Thymus (tissue), 11 donors: ENCODE results near the gene MAPKAPK5. TPM values are rescaled to one million over a fixed set of nuclear protein-coding genes. Genes with fewer than 3 reads are reported as not detected.

Experiments used
- DNase-seq, 9 donors: peaks; one replicate each; pipeline ENCODE4 v3.0.0-alpha.2; 2013; ENCODE audit warnings: low spot score in 9 of 9, low read depth in 6 of 9, missing footprints in 1 of 9
- H3K27ac ChIP-seq, 2 donors: one replicate each; pipeline ENCODE4 v1.5.1; 2013; ENCODE audit warnings: control low read depth in 1 of 2, low read depth in 1 of 2, low read length in 1 of 2, mild to moderate bottlenecking in 1 of 2, moderate library complexity in 1 of 2
- H3K27me3 ChIP-seq, 2 donors: one replicate each; pipeline ENCODE4 v1.5.1; 2013; ENCODE audit warnings: low read length in 1 of 2; ENCODE audit not compliant: control insufficient read depth in 2 of 2, insufficient read depth in 1 of 2
- H3K36me3 ChIP-seq, 2 donors: one replicate each; pipeline ENCODE4 v1.5.1; 2013; ENCODE audit warnings: low read length in 1 of 2, mild to moderate bottlenecking in 1 of 2, moderate library complexity in 1 of 2; ENCODE audit not compliant: control insufficient read depth in 2 of 2, insufficient read depth in 2 of 2
- H3K4me1 ChIP-seq, 2 donors: one replicate each; pipeline ENCODE4 v1.5.1; 2013; ENCODE audit warnings: low read length in 2 of 2; ENCODE audit not compliant: control insufficient read depth in 2 of 2, insufficient read depth in 2 of 2
- H3K4me3 ChIP-seq, 2 donors: one replicate each; pipeline ENCODE4 v1.5.1; 2013; ENCODE audit warnings: low read length in 2 of 2, control low read depth in 1 of 2, mild to moderate bottlenecking in 1 of 2
- H3K9me3 ChIP-seq, 2 donors: one replicate each; pipeline ENCODE4 v1.5.1; 2013; ENCODE audit warnings: low read length in 1 of 2, mild to moderate bottlenecking in 1 of 2; ENCODE audit not compliant: control insufficient read depth in 2 of 2, insufficient read depth in 1 of 2
- whole genome bisulfite sequencing: extraction: QIAGEN DNeasy Blood & Tissue Kit; methylation state at CpG from one replicate; pipeline ENCODE4 v1.1.7; 2013; 5-methylcytosine and 5-hydroxymethylcytosine counted together
- polyA plus RNA-seq: library from polyadenylated mRNA; stranded (reverse); fragments of 200-250 nt; gene quantifications from one replicate; pipeline ENCODE4 v1.2.3, GENCODE V29; 2013
- total RNA-seq: library from RNA; stranded (reverse); fragments of 120-200 nt; gene quantifications from one replicate; pipeline ENCODE4 v1.2.4, GENCODE V29; 2013
- donor health status: healthy.

The MAPKAPK5 gene
- total and polyA plus RNA-seq, 2 donors = 18.3 to 38.2 TPM

DNA sequence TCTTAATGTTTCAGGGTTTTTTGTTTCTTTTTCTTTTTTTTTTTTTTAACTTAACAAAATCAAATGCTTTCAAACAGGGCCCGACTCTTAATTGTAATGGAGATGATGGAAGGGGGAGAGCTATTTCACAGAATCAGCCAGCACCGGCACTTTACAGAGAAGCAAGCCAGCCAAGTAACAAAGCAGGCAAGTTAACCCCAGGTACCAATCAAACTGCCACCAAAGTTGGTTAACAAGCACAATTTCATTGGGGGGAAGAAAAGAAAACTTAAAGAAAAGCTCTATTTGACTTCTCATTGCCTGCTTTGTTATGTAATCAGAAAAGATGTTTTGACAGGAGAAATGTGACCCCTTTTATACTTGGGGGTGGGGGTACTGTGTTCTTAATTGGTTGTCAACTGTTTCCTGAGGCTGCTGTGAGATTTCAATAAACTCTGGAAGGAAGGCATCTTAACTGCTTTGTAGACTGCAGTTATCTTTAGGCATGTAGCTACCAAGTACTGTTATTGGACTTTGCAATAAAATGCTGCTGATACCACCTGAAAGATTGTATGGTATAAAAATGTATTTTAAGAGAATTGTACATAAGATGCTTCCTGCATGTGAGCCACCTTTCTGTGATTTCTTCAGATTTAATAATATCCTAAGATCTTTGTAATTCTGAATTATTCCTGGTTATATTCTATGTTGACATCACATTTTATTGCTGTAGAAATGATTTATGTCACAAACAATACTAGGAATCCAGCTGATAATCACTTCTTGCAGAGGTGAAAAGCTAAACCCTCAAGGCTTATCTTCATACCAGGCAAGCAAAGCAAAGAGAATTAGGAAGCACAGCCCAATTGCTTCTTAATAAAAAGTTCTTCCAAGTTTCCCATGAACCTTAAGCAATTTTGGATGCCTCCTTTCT is 26.9 kb downstream of the MAPKAPK5 start:
- H3K27me3 ChIP-seq = no peaks in the 10 kb centered on the region
- no peaks in the 10 kb centered on the region for H3K4me1 ChIP-seq
- no peak for DNase-seq
- H3K9me3 ChIP-seq = no peaks in the 10 kb centered on the region
- H3K4me3 ChIP-seq = no peak overlapping the region
- H3K36me3 ChIP-seq = peaks cover 52 to 72% of the 10 kb centered on the region in 2 donors
- WGBS = 95% methylated on average over 2 of the region's 2 CpGs
- no peak overlapping the region for H3K27ac ChIP-seq

DNA sequence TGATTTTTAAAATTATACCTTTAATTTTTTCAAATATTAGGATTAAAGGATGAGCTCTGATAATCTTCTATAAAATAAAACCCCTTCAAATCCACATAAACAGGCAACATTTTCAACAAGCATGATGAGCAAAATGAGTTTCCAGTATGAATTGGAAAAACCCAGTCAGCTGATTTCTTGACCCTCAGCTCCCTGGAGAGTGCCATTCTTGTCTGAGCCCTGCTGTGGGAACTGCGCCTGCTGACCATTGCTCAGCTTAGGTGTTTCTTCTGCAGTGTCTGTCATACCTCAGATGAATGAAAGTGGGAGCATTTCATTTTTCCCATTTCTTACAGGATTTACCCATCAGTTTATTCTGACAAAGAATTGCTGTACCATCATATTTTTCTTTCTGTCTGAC is 27.6 kb downstream of the MAPKAPK5 start:
- no peak for DNase-seq
- WGBS = 94% methylated on average over 1 of the region's 1 CpG
- Histone ChIP-seq H3K27me3 (no peaks in the 10 kb centered on the region), H3K4me3 (no peak overlapping the region), H3K9me3 (no peaks in the 10 kb centered on the region), H3K27ac (no peak overlapping the region), H3K36me3 (peaks cover 52 to 71% of the 10 kb centered on the region in 2 donors), H3K4me1 (no peaks in the 10 kb centered on the region)

DNA sequence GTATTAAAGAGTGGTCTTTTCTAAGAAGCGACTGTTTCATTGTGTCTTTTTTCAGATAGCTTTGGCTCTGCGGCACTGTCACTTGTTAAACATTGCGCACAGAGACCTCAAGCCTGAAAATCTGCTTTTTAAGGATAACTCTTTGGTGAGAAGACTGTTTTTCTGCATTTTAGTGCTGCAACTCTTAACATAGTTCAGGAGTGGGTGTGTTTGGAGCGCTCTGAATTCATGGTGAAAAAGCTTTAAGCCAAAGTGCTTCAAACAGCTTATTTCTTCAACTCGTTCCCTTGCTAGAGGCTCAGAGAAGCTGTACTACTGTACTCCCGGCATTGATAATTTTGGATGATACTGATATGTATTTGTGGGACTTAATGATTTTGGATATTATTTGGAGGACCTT is 28.2 kb downstream of the MAPKAPK5 start:
- DNase-seq = no peak
- Histone ChIP-seq H3K27ac (no peak overlapping the region), H3K4me3 (no peak overlapping the region), H3K4me1 (no peaks in the 10 kb centered on the region), H3K27me3 (no peaks in the 10 kb centered on the region), H3K36me3 (peaks cover 51 to 74% of the 10 kb centered on the region in 2 donors), H3K9me3 (no peaks in the 10 kb centered on the region)
- 98% methylated on average over 6 of the region's 6 CpGs for WGBS

DNA sequence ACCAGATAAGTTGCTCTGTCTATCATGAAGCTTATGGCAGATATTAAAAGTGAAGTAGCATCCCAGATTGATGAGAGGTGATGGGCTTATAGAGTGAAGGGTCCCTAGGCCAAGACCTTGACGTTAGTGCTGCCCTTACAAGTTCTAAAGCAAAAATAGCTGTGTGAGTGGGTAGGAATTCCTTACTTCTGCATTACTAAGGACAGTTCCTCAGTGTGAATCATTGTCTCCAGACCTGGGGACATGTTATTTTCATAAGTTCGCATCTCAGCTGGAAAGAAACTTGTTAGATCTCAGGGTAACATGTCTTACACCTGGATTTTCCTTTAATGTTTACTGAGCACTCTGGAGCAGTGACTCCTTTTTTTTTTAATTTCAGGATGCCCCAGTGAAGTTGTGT is 28.7 kb downstream of the MAPKAPK5 start:
- H3K36me3 ChIP-seq = peaks cover 51 to 77% of the 10 kb centered on the region in 2 donors
- 97% methylated on average over 2 of the region's 2 CpGs for WGBS

DNA sequence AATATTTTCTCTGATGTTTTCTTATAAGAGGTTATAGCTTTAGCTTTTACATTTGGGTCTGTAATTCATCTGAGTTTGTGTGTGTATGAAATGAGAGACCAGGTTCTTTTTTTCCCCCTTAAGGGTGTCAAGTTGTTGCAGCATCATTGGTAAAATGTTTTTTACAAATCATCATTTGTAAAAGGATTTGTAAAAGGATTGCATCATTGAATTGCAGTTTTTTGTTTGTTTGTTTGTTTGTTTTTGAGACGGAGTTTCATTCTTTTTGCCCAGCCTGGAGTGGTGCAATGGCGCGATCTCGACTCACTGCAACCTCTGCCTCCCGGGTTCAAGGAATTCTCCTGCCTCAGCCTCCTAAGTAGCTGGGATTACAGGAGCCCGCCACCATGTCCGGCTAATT is 31.1 kb downstream of the MAPKAPK5 start:
- over 99% methylated on average over 7 of the region's 7 CpGs for WGBS
- DNase-seq = no peak
- Histone ChIP-seq H3K36me3 (peaks cover 43 to 57% of the 10 kb centered on the region in 2 donors), H3K4me1 (no peaks in the 10 kb centered on the region), H3K27me3 (no peaks in the 10 kb centered on the region), H3K4me3 (no peak overlapping the region), H3K27ac (no peak overlapping the region), H3K9me3 (no peaks in the 10 kb centered on the region)

More for the DNA sequence above, 28.7 kb downstream of the MAPKAPK5 start:
- Histone ChIP-seq H3K27ac (no peak overlapping the region), H3K4me1 (no peaks in the 10 kb centered on the region), H3K9me3 (no peaks in the 10 kb centered on the region), H3K4me3 (no peak overlapping the region), H3K27me3 (no peaks in the 10 kb centered on the region)
- DNase-seq = no peak

DNA sequence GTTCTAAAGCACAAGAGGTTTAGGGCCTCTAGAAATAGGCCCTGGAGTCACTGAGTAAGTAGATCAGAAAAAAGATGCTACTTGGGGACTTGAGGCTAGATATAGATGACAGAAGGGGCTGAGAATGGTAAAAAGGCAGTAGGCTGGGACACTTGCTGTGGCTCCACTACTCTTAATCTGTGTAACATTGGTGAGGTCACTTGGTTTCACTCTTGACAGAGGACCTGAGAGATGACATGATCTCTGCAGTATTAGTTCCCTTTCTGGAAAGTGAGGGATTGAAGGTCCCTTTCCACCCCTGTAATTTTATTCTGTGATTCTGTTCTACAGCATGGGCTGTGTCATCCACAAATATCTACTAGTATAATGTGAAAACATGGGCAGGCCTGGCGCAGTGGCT is 39.7 kb downstream of the MAPKAPK5 start:
- Histone ChIP-seq H3K4me3 (no peak overlapping the region), H3K4me1 (no peaks in the 10 kb centered on the region), H3K27ac (no peak overlapping the region), H3K36me3 (peaks cover 50 to 67% of the 10 kb centered on the region in 2 donors), H3K9me3 (no peaks in the 10 kb centered on the region), H3K27me3 (no peaks in the 10 kb centered on the region)
- WGBS = 98% methylated on average over 1 of the region's 1 CpG
- DNase-seq = no peak

DNA sequence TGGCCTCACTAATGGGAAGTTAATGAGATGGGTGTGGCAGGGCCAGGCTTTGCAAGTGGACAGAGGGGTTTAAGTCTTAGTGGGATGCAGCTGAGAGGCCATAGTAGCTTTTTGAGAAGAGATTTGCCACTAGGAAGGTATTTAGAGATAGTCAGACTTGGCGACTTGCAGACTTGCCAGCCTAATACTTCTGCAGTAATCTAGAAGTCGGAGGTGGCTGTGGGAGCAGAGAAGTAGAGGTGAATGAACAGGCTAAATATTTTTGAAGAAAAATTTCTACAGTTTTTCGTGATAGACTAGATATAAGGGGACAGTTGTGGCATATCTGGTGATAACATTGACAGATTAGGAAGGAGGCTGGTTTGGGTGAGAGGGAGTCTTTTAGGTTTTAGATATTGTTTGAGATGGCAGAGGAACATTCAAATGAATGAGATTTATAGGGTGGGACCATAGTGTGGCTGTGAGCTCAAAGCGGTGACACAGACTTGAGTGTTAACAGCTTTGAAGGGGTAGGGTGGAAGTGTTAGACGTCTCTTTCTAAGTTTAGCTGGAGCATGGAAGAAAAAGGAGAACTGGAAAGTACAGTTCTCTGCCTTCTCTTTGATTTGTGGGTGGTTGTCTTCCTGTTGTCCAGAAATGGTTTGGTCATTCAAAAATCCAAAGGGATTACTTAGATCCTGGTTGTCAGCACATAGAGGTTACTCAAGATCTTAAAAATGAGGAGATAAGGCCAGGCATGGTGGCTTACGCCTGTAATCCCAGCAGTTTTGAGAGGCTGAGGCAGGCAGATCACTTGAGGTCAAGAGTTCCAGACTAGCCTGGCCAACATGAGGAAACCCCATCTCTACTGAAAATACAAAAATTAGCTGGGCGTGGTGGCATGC is 44.9 kb downstream of the MAPKAPK5 start:
- H3K27ac ChIP-seq = no peak overlapping the region
- H3K4me1 ChIP-seq = no peaks in the 10 kb centered on the region
- 98% methylated on average over 7 of the region's 7 CpGs for WGBS
- no peak overlapping the region for H3K4me3 ChIP-seq
- no peak for DNase-seq
- peaks cover 64 to 83% of the 10 kb centered on the region in 2 donors for H3K36me3 ChIP-seq
- no peaks in the 10 kb centered on the region for H3K27me3 ChIP-seq
- H3K9me3 ChIP-seq = no peaks in the 10 kb centered on the region

DNA sequence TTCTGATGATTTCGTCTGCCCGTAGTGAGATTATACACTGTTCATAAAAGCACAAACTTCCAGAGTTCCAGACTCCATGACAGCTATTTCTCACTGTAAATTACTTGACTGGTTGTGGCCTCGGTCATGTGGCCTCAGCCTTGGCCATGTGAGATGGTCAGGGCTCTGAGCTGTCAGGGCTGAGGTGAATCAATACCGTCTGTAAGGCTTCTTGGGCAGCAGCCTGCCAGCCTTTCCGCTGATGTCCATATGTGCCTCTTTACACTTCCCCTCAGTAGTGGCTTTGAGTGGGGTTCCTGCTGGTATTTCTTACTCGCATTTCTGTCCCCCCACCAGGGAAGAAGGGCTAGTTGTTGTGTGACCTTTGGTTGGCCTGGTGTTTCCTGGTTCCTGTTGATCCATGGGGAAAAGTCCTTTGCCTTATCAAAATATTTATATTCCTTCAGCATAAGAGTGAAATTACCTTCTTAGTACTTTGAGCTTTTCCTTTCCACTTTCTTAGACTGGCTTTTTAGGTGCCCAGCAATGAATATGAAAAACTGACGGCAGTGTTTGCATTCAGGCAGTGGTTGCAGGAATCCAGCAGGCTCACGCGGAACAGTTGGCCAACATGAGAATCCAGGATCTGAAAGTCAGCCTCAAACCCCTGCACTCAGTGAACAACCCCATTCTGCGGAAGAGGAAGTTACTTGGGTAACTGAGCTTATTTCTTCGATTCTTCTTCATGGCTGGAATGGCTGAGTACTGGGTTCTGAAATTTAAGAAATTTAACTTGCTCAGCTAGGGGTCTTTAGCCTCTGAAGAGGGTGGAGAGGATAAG is 46.1 kb downstream of the MAPKAPK5 start:
- Histone ChIP-seq H3K4me1 (no peaks in the 10 kb centered on the region), H3K4me3 (no peak overlapping the region), H3K27me3 (no peaks in the 10 kb centered on the region), H3K9me3 (no peaks in the 10 kb centered on the region), H3K36me3 (peaks cover 57 to 82% of the 10 kb centered on the region in 2 donors), H3K27ac (no peak overlapping the region)
- 96% methylated on average over 11 of the region's 11 CpGs for WGBS
- no peak for DNase-seq
